Progenitor cell of endocrine pancreas (in vitro differentiated cells): Measurements from ENCODE around the gene TRPM8. TPM values are rescaled to one million over a fixed set of nuclear protein-coding genes. Genes with fewer than 3 reads are reported as not detected.

Source experiments
- DNase-seq: peaks from one replicate; pipeline ENCODE4 v3.0.0; 2021; ENCODE audit warnings: low spot score; ENCODE audit not compliant: unreplicated experiment
- H3K27ac Mint-ChIP-seq: 2 replicates; pipeline ENCODE4 v1.8.0; 2021; ENCODE audit warnings: mild to moderate bottlenecking, moderate library complexity, mixed read lengths
- H3K27me3 Mint-ChIP-seq: 2 replicates; pipeline ENCODE4 v1.8.0; 2021; ENCODE audit warnings: mixed read lengths
- H3K36me3 Mint-ChIP-seq: 2 replicates; pipeline ENCODE4 v1.8.0; 2022; ENCODE audit warnings: mixed read lengths; ENCODE audit not compliant: insufficient read depth
- H3K4me1 Mint-ChIP-seq: 2 replicates; pipeline ENCODE4 v1.8.0; 2021; ENCODE audit warnings: low read depth, mixed read lengths
- H3K4me3 Mint-ChIP-seq: 2 replicates; pipeline ENCODE4 v1.8.0; 2021; ENCODE audit warnings: low read depth, mild to moderate bottlenecking, moderate library complexity, mixed read lengths
- H3K9me3 Mint-ChIP-seq: 2 replicates; pipeline ENCODE4 v1.8.0; 2021; ENCODE audit warnings: low read depth, mixed read lengths
- total RNA-seq: library from RNA; stranded (reverse); gene quantifications from 2 replicates; pipeline ENCODE4 v1.2.1, GENCODE V29; 2021
- TF ChIP-seq, protein P1 (sequence below): fragments of 200-600 bp; sonication (generic); IDR thresholded peaks from one replicate; pipeline ENCODE4 v1.5.0; 2021; ENCODE audit warnings: antibody characterized with exemption, mild to moderate bottlenecking; ENCODE audit not compliant: unreplicated experiment

The TRPM8 gene
- total RNA-seq, 1 donor from 2014 or later = not detected

DNA sequence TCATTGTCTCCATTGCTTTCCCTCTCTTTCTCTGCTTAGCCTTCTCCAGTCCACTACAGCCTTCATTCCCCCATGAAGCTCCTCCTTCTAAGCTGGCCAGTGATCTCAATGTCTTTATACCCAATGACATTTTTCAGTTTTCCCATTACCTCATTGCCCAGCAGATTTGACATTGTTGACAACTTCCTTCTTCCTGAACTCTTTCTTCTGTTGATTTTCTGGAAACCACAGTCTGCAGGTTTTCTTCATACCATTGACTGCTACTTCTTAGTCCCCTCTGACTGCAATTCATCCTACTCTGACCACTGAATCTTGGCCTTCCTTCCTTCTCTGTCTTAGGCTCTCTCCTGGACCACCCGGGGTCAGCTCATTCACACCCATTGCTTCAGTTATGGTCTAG is 110.5 kb downstream of the TRPM8 start:
- DNase-seq = no peak
- H3K9me3 Mint-ChIP-seq = peaks cover 5% of the 10 kb centered on the region
- no peak overlapping the region for H3K4me3 Mint-ChIP-seq
- H3K4me1 Mint-ChIP-seq = peaks cover 6% of the 10 kb centered on the region
- peaks cover 16% of the 10 kb centered on the region for H3K27me3 Mint-ChIP-seq
- TF ChIP-seq, protein P1, sequence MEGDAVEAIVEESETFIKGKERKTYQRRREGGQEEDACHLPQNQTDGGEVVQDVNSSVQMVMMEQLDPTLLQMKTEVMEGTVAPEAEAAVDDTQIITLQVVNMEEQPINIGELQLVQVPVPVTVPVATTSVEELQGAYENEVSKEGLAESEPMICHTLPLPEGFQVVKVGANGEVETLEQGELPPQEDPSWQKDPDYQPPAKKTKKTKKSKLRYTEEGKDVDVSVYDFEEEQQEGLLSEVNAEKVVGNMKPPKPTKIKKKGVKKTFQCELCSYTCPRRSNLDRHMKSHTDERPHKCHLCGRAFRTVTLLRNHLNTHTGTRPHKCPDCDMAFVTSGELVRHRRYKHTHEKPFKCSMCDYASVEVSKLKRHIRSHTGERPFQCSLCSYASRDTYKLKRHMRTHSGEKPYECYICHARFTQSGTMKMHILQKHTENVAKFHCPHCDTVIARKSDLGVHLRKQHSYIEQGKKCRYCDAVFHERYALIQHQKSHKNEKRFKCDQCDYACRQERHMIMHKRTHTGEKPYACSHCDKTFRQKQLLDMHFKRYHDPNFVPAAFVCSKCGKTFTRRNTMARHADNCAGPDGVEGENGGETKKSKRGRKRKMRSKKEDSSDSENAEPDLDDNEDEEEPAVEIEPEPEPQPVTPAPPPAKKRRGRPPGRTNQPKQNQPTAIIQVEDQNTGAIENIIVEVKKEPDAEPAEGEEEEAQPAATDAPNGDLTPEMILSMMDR = no peak
- no peak overlapping the region for H3K27ac Mint-ChIP-seq
- H3K36me3 Mint-ChIP-seq = no peaks in the 10 kb centered on the region

DNA sequence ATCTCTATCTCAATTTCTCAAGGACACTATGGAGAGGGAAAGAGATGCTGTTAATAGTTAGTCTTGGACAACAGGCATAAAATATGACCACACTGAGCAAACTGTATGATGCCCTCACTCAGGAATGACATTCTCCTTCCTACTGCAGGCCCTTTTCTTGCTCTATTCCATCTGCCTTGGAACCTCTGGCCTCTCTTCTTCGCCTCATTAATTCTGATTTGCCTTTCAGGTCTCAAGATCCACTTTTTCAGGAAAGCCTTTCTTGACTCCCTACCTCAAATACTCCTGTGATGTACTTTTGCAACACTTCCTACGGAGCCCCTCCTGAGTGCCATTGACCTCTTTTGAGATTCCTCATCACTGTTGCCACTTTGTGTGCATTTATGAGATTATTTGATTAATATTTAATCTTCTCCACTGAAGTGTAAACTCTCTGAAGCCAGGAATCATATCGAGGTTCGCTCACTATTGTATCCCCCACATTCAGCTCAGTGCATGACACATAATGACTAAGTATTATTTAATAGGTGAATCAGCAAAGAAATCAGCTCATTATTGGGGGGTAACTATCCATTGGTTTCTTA is 112.1 kb downstream of the TRPM8 start:
- DNase-seq = no peak
- TF ChIP-seq, protein P1 = no peak
- Mint-ChIP-seq H3K4me1 (peaks cover 6% of the 10 kb centered on the region), H3K36me3 (peaks cover 3% of the 10 kb centered on the region), H3K9me3 (peaks cover 5% of the 10 kb centered on the region), H3K27ac (no peak overlapping the region), H3K27me3 (peaks cover 21% of the 10 kb centered on the region), H3K4me3 (no peak overlapping the region)

DNA sequence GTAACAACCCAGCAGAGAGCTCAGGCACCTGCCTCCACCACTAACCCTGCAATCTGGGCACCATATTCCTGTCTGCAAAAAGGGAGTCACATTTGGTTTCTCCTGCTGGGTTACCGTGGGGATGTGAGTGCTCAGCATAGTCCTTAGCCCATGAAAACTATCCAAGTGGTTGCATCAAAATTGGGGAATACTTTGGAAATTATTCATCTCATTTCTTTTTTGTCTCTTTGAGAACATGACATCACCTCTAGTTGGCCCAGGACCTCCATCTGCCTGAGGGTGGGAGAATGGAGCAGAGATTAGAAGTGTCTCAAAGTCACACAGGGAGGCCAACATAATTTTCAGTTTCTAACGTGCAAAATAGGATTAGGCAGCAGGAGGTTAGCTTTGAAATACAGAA is 114.0 kb downstream of the TRPM8 start:
- Mint-ChIP-seq H3K4me1 (peaks cover 1% of the 10 kb centered on the region), H3K27ac (no peak overlapping the region), H3K36me3 (peaks cover 3% of the 10 kb centered on the region), H3K4me3 (no peak overlapping the region), H3K9me3 (peaks cover 5% of the 10 kb centered on the region), H3K27me3 (peaks cover 21% of the 10 kb centered on the region)
- TF ChIP-seq, protein P1 = no peak
- DNase-seq = no peak

GRCh38 chr2:234032279-234032856 is 115.2 kb downstream of the TRPM8 start:
- peaks cover 3% of the 10 kb centered on the region for H3K36me3 Mint-ChIP-seq
- no peak overlapping the region for H3K27ac Mint-ChIP-seq
- TF ChIP-seq, protein P1 = no peak
- peaks cover 5% of the 10 kb centered on the region for H3K9me3 Mint-ChIP-seq
- no peaks in the 10 kb centered on the region for H3K4me1 Mint-ChIP-seq
- no peak overlapping the region for H3K4me3 Mint-ChIP-seq
- peaks cover 21% of the 10 kb centered on the region for H3K27me3 Mint-ChIP-seq
- DNase-seq = no peak

- TF ChIP-seq, protein P1 = no peak
- Mint-ChIP-seq H3K9me3 (peaks cover 5% of the 10 kb centered on the region), H3K36me3 (peaks cover 3% of the 10 kb centered on the region), H3K4me3 (no peak overlapping the region), H3K4me1 (no peaks in the 10 kb centered on the region), H3K27me3 (peaks cover 16% of the 10 kb centered on the region), H3K27ac (no peak overlapping the region)
- no peak for DNase-seq
Measured at GRCh38 chr2:234033174-234033573, 116.0 kb downstream of the TRPM8 start.
